ENCODE results near the gene NOS3.

DNA sequence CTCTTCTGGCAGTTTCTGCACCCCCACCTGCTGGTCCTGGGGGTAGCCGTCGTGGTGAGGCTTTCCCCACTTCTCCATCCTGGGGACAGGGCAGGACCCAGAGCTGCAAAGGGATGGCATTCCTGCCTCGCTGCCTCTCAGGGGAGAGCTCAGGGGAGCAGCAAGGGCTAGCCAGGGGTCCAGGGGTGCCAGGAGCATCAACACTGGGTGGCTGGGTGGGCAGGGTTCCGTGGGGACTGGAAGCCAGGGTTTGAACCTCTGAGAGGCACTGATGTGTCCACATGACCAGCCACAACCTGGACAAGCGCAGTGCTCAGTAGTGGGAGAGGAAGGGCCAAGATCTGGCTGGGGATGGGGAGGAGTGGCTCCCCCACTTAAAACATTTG, 43.0 kb downstream of the NOS3 start:
- TF ChIP-seq EZH2 (IDR thresholded peaks at IDR 0.05; ENCODE audit: insufficient read depth, low read length), result no peak
- TF ChIP-seq, protein P1, sequence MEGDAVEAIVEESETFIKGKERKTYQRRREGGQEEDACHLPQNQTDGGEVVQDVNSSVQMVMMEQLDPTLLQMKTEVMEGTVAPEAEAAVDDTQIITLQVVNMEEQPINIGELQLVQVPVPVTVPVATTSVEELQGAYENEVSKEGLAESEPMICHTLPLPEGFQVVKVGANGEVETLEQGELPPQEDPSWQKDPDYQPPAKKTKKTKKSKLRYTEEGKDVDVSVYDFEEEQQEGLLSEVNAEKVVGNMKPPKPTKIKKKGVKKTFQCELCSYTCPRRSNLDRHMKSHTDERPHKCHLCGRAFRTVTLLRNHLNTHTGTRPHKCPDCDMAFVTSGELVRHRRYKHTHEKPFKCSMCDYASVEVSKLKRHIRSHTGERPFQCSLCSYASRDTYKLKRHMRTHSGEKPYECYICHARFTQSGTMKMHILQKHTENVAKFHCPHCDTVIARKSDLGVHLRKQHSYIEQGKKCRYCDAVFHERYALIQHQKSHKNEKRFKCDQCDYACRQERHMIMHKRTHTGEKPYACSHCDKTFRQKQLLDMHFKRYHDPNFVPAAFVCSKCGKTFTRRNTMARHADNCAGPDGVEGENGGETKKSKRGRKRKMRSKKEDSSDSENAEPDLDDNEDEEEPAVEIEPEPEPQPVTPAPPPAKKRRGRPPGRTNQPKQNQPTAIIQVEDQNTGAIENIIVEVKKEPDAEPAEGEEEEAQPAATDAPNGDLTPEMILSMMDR (IDR thresholded peaks at IDR 0.05; ENCODE audit: insufficient read depth, low read depth, low read length), result no peak

All from astrocyte (in vitro differentiated cells and primary cell).